GM12874 (cell line): ENCODE results near the gene LTC4S.

Source experiments
- CTCF ChIP-seq: IDR thresholded peaks from 2 replicates; pipeline ENCODE4 v1.5.1; 2011; ENCODE audit warnings: low read depth, mild to moderate bottlenecking, control low read depth, low read length, moderate library complexity; ENCODE audit not compliant: insufficient read depth

Gene LTC4S

GRCh38 chr5:179801304-179802206 lies 7.8 kb downstream of the LTC4S start:
- TF ChIP-seq CTCF: peak; percentile 87

GRCh38 chr5:179802207-179802883 lies 8.6 kb downstream of the LTC4S start:
- TF ChIP-seq CTCF: no peak

- no peak for TF ChIP-seq CTCF
These were observed 9.3 kb downstream of the LTC4S start for GRCh38 chr5:179802950-179803562.

- TF ChIP-seq CTCF: no peak
These were observed 10.1 kb downstream of the LTC4S start for GRCh38 chr5:179803651-179804554.

GRCh38 chr5:179804555-179804947 lies 10.8 kb downstream of the LTC4S start:
- TF ChIP-seq CTCF: no peak

- no peak for TF ChIP-seq CTCF
These were observed 11.3 kb downstream of the LTC4S start for GRCh38 chr5:179805070-179805528.
